HepG2 (cell line): Measurements from ENCODE around the gene STARD13. TPM values are rescaled to one million over a fixed set of nuclear protein-coding genes. Genes with fewer than 3 reads are reported as not detected.
A peak's percentile ranks its signal among the peaks of the same experiment; 100 is the strongest.

Experiments
- FOSL1 ChIP-seq: sonication (generic); formaldehyde crosslinking; IDR thresholded peaks from 2 replicates; pipeline ENCODE4 v1.9.0; 2021; ENCODE audit warnings: missing genetic modification reagents, borderline replicate concordance
- MED8 ChIP-seq: sonication (generic); formaldehyde crosslinking; IDR thresholded peaks from 2 replicates; pipeline ENCODE4 v1.8.1; 2023; ENCODE audit warnings: mild to moderate bottlenecking, missing genetic modification reagents; ENCODE audit not compliant: insufficient replicate concordance
- MNT ChIP-seq: fragments of 450-650 bp; IDR thresholded peaks from 2 replicates; pipeline ENCODE4 v1.6.1; 2016
- POLR2AphosphoS5 ChIP-seq: IDR thresholded peaks from 2 replicates; pipeline ENCODE4 v1.6.1; 2012; ENCODE audit warnings: low read depth, low read length
- RAD21 ChIP-seq: fragments of 450-650 bp; formaldehyde crosslinking; IDR thresholded peaks from 2 replicates; pipeline ENCODE4 v1.5.0; 2020; ENCODE audit warnings: mild to moderate bottlenecking
- RNF2 ChIP-seq: fragments of 450-650 bp; conservative IDR thresholded peaks from 2 replicates; pipeline ENCODE4 v1.6.1; 2016; ENCODE audit warnings: low read depth
- SP4 ChIP-seq: sonication (generic); formaldehyde crosslinking; IDR thresholded peaks from 2 replicates; pipeline ENCODE4 v1.8.1; 2023; ENCODE audit warnings: mild to moderate bottlenecking, missing genetic modification reagents
- TERF1 ChIP-seq: sonication (generic); formaldehyde crosslinking; IDR thresholded peaks from 2 replicates; pipeline ENCODE4 v1.8.0; 2022; ENCODE audit warnings: mild to moderate bottlenecking, missing genetic modification reagents, moderate library complexity
- TFAP4 ChIP-seq: sonication (generic); IDR thresholded peaks from 2 replicates; pipeline ENCODE4 v1.6.1; 2016; ENCODE audit warnings: low read depth, borderline replicate concordance
- TGIF2 ChIP-seq: IDR thresholded peaks from 2 replicates; pipeline ENCODE4 v1.6.1; 2016; ENCODE audit warnings: control low read depth, missing compliant biosample characterization
- TSC22D2 ChIP-seq: sonication (generic); formaldehyde crosslinking; IDR thresholded peaks from 2 replicates; pipeline ENCODE4 v1.5.1; 2020; ENCODE audit warnings: missing genetic modification reagents, mild to moderate bottlenecking, borderline replicate concordance
- ZBTB37 ChIP-seq: sonication (generic); formaldehyde crosslinking; IDR thresholded peaks from 2 replicates; pipeline ENCODE4 v1.4.0; 2020; ENCODE audit warnings: mild to moderate bottlenecking, missing genetic modification reagents
- ZBTB7B ChIP-seq: sonication (generic); formaldehyde crosslinking; IDR thresholded peaks from 2 replicates; pipeline ENCODE4 v1.4.0; 2020; ENCODE audit warnings: missing genetic modification reagents
- ZBTB8A ChIP-seq: sonication (generic); formaldehyde crosslinking; IDR thresholded peaks from 2 replicates; pipeline ENCODE4 v1.4.0; 2020; ENCODE audit warnings: mild to moderate bottlenecking, low read depth, missing genetic modification reagents, borderline replicate concordance
- ZGPAT ChIP-seq: IDR thresholded peaks from 2 replicates; pipeline ENCODE4 v1.6.1; 2016; ENCODE audit warnings: mild to moderate bottlenecking
- ZNF550 ChIP-seq: sonication (generic); formaldehyde crosslinking; IDR thresholded peaks from 2 replicates; pipeline ENCODE4 v1.4.0; 2020; ENCODE audit warnings: mild to moderate bottlenecking, missing genetic modification reagents, borderline replicate concordance
- ZNF574 ChIP-seq: sonication (generic); formaldehyde crosslinking; IDR thresholded peaks from 2 replicates; pipeline ENCODE4 v1.4.0; 2020; ENCODE audit warnings: missing genetic modification reagents
- ZSCAN30 ChIP-seq: sonication (generic); formaldehyde crosslinking; IDR thresholded peaks from 2 replicates; pipeline ENCODE4 v1.5.0; 2020; ENCODE audit warnings: mild to moderate bottlenecking, missing genetic modification reagents
- polyA plus RNA-seq, 8 experiments: library from polyadenylated mRNA; depleted of rRNA in 3 of 8; stranded (reverse) in 7 of 8; unstranded in 1 of 8; fragments of >200 nt; fragmentation: Illumina TruSeq in 4 of 8; extraction: Trizol in 4 of 8; gene quantifications; 2 replicates each; pipeline versions ENCODE4 v1.2.1 to v1.2.3, GENCODE V29; 2011 to 2016; ENCODE audit warnings: low read depth in 4 of 8, missing spikeins in 1 of 8, mixed read lengths in 1 of 8; ENCODE audit not compliant: insufficient read depth in 1 of 8
- total RNA-seq, 5 experiments: library from RNA; depleted of rRNA; stranded (reverse); fragments of >200 nt; fragmentation: Illumina TruSeq; extraction: Trizol; gene quantifications; 2 replicates each; pipeline ENCODE4 v1.2.3, GENCODE V29; 2016; ENCODE audit warnings: low read depth in 1 of 5

The STARD13 gene
- total and polyA plus RNA-seq, 2 of the 13 experiments (the other 11 are each of a cell fraction or from before 2014, with no cell fraction given), result 12.8 to 14.3 TPM

- TF ChIP-seq MNT, result no peak
- TF ChIP-seq ZBTB7B (CRISPR knock-in tag), result no peak
- no peak for TF ChIP-seq RAD21 (CRISPR knock-in tag)
- TF ChIP-seq RNF2, result no peak
- no peak for TF ChIP-seq TERF1 (CRISPR knock-in tag)
- no peak for TF ChIP-seq ZGPAT
- TF ChIP-seq MED8 (CRISPR knock-in tag), result peak; percentile 53
- TF ChIP-seq TSC22D2 (CRISPR knock-in tag), result no peak
- TF ChIP-seq ZSCAN30 (CRISPR knock-in tag), result no peak
- peak; percentile 50; the same call in 1 of the 2 replicates for TF ChIP-seq ZNF574 (CRISPR knock-in tag)
- TF ChIP-seq ZNF550 (CRISPR knock-in tag), result no peak
- TF ChIP-seq TGIF2 (CRISPR knock-in tag), result no peak
- TF ChIP-seq ZBTB8A (CRISPR knock-in tag), result no peak
- TF ChIP-seq TFAP4, result 0 out of 2 replicates have a peak, but pooled peaks have one; percentile 11
- no peak for TF ChIP-seq ZBTB37
- TF ChIP-seq FOSL1, result no peak
- TF ChIP-seq POLR2AphosphoS5, result peak; percentile 94
- TF ChIP-seq SP4 (CRISPR knock-in tag), result no peak
Observed at GRCh38 chr13:33285420-33286124, at the start of gene STARD13 (continued).
